ENCODE results near the gene ZFY.
"Not testable (repeated sequence)": the region's sequence is repeated elsewhere in the genome, so short reads cannot be mapped to it uniquely, and the experiment has no call there.

The ZFY gene

DNA sequence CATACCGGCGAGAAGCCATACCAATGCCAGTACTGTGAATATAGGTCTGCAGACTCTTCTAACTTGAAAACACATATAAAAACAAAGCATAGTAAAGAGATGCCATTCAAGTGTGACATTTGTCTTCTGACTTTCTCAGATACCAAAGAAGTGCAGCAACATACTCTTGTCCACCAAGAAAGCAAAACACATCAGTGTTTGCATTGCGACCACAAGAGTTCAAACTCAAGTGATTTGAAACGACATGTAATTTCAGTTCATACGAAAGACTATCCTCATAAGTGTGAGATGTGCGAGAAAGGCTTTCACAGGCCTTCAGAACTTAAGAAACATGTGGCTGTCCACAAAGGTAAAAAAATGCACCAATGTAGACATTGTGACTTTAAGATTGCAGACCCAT, 44.1 kb downstream of the ZFY start:
- DNase-seq, result no peak

DNA sequence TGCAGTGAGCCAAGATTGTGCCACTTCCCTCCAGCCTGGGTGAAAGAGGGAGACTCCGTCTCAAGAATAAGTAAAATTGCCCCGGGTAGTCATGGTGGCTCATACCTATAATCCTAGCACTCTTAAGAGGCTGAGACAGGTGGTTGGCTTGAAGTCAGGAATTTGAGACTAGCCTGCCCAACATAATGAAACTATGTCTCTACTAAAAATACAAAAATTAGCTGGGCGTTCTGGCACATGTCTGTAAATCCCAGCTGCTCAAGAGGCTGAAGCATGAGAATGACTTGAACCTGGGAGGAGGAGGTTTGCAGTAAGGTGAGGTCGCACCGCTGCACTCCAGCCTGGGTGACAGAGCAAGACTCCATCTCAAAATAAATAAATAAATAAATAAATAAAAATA, 49.3 kb downstream of the ZFY start:
- no peak for DNase-seq

DNA sequence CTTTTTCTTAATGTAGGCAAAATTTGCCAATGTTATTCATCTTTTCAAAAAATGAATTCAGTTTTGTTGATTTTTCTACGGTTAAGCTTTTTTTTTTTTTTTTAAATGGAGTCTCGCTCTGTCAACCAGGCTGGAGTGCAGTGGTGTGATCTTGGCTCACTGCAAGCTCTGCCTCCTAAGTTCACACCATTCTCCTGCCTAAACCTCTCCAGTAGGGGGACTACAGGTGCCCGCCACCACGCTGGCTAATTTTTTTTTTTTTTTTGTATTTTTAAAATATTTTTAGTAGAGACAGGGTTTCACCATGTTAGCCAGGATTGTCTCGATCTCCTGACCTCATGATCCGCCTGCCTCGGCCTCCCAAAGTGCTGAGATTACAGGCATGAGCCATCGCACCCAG, 52.0 kb downstream of the ZFY start:
- DNase-seq, result not testable (repeated sequence)

DNA sequence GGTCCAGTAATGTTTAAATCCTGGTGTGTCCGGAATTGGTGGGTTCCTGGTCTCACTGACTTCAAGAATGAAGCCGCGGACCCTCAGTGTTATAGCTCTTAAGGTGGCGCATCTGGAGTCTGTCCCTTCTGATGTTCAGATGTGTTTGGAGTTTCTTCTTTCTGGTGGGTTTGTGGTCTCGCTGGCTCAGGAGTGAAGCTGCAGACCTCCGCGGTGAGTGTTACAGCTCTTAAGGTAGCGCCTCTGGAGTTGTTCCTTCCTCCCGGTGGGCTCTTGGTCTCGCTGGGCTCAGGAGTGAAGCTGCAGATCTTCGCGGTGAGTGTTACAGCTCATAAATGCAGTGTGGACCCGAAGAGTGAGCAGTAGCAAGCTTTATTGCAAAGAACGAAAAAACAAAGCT, 62.2 kb downstream of the ZFY start:
- DNase-seq, result not testable (repeated sequence)

DNA sequence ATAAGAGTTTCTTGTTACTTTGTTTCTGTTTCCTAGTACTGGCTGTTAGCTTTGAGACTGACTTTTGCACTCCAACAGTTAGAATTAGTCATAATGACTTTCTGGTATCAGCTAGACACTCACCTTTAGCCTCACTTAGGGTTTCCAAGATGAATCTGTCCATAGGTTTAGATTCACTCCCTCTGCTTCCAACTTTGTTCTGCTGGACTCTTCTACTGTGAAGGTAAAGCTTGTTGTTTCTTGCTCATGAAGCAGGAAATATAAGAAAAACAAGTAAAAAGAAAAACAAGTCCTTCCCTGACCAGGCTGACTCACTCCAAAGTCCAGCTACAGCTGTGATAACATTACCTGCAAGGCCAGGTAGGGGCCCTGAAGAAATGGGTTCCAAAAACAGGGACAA, 67.0 kb downstream of the ZFY start:
- no peak for DNase-seq

DNA sequence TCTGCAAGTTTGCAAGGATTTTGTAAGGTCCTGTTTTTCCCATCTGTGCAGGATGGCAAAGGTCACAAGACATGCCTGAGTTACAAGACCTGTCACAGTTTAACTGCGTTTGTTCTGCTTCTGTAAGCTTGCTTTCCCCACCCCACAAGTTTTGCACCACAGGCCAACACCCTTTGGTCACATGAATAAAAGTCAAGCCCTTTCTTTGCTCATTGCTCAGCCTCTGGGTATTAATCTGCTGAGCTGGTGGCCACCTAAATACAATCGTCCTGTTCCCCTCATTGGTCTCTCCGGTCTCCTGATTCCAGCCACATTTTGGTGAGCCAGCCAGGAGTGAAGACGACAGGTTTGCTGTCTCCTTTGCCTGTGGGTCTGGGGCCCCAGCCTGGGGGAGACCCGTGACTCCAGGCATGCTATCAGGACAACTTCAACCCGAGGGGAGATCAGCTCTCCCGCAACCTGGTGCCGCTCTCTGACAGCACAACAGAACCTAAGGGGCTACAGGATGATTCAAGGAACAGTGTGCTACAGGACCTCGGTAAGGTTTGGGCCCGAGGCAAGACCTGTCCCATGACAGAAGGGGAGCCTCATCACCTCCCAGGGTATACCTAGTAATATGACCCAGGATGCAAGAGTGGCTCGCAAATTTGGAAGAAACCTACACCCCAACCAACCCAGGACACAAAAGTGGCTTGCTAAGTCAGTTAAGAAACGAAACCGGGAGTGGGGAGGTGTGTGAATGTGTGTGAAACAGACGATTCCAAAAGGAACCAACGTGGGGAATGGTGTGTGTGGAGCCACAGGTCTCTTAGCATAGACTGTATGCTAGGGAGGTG, 67.7 kb downstream of the ZFY start:
- DNase-seq, result no peak

DNA sequence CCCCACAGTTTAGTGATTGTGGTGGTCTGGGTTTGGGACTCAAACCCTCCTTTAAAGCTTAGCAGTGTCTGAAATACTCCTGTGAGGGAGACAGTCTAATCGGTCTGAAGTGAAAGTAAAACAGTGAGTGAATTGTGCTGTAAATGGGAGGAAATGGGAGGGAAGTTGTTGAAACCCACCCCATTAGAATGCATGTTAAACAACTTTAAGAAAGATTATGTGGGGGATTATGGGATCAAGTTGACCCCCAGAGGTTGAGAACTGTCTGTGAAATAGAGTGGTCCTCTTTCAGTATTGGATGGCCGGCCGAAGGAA, 68.3 kb downstream of the ZFY start:
- DNase-seq, result no peak

DNA sequence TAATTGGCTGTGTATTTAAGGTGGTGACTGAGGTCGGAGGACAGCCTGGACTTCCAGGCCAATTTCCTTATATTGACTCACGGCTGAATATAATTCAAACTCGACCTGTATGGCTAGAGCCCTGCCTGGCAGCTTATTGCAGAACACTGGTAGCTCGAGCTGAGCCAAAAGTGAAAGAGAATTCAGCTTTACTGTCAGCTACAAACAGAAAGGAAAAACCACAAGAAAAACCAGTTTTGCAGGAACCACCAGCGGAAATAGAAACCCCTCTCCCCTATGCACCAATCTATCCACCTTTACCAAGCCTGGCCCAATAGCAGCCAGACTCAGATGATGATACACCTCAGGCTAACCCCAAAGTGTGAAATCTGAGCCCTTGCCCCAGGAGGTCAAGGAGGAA, 68.7 kb downstream of the ZFY start:
- DNase-seq, result no peak

DNA sequence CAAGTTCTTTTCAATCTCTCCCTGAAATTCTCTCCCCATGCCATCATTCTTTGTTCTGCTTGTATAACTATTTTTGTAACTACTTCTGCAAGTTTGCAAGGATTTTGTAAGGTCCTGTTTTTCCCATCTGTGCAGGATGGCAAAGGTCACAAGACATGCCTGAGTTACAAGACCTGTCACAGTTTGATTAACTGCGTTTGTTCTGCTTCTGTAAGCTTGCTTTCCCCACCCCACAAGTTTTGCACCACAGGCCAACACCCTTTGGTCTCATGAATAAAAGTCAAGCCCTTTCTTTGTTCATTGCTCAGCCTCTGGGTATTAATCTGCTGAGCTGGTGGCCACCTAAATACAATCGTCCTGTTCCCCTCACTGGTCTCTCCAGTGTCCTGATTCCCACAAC, 70.8 kb downstream of the ZFY start:
- not testable (repeated sequence) for DNase-seq

DNA sequence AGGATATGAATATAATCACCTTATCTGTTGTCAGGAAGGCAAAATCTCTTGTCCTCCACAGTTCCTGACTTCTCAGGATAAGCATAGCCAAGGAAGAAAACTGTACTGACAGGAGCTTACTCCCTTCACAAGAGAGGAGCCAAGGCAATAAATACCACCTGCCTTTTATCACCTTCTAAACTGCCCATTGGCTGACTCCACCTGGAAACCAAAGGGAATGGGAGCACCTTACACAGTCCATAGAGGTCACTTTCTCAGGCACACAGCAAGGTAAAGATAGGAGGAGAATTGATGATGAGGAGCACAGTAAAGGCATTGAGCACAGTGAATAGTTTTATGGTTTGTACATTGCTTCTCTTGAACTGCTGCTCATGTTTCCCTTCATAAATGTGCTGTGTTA, 72.8 kb downstream of the ZFY start:
- no peak for DNase-seq

DNA sequence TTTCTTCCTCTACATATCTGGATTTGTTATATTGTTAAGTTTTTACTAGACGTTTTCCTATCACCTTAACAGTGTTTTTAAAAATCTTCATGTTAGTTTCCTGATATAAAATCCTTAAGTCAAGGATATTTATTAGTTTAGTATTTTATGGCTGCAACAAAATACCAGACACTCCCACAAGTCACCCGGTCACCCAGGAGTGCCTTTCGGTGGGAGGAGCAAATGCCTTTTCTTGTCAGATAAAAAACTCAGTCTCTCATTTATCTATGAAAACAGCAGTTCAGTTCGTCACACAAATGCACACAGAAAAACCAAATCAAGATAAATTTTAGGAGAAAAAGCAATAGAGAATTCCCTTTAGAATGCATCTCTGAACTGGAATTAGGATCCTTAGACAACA, 77.0 kb downstream of the ZFY start:
- no peak for DNase-seq

DNA sequence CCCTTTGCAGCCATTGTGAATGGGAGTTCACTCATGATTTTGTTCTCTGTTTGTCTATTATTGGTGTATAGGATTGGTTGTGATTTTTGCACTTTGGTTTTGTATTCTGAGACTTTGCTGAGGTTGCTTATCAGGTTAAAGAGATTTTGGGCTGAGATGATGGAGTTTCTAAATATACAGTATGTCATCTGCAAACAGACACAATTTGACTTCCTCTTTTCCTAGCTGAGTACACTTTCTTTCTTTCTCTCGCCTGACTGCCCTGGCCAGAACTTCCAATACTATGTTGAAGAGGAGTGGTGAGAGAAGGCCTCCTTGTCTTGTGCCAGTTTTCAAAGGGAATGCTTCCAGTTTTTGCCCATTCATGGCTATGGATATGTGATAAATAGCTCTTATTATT, 81.4 kb downstream of the ZFY start:
- DNase-seq, result no peak

DNA sequence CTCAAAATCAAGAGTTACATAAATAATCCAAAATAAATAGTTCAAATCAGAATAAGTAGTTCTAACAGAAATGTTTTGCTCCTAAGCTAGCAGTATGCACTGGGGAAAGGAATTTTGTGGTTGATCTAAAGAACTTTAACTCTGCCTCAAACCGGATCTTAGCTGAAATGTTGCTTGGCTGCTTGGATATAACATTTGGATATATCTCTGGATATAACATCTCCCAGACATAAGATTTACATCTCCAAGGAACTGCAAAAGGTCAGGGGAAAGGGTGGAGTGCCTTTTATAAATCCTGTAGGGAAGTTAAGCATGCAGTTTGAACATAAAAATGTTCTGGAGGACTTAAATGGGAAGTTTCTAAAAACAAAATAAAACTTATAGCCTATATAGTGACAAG, 83.4 kb downstream of the ZFY start:
- no peak for DNase-seq

DNA sequence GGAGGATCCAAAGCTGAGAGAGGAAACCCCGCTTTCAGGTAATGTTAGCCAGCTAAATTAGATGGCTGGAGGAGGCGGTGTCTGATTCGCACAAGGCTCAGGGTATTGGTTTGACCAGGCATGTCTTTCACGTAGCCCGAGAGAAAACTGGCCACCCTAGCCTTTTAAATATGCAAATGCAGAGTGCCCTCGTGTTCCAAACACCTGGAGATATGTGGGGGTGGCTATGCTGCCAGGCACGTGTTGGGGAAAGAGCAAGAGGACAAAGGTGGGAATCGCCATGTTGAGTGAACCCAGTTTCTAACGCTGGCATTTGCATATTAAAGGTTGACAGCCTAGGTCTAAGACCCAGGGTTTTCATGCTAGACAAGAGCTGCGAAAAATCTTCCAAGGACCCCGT, 84.4 kb downstream of the ZFY start:
- no peak for DNase-seq

DNA sequence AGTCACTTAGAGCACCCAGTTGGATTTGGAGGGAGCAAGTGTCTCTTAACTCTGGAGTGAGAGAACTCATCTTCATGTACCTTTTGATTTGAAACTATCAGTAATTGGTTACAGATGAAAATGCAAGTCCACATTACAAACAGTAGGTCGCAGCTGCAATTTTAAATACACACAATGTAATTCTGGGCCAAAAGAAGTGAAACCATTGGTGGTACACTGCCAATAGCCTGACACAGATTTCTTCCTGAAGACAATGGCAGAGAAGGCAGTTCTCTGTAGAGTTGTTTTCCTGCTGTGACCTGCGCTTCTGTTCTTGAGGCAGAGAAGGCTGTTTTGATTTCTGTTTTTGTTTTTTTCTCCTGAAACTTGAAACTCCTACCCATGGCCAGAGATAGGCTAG, 86.0 kb downstream of the ZFY start:
- DNase-seq, result no peak

DNA sequence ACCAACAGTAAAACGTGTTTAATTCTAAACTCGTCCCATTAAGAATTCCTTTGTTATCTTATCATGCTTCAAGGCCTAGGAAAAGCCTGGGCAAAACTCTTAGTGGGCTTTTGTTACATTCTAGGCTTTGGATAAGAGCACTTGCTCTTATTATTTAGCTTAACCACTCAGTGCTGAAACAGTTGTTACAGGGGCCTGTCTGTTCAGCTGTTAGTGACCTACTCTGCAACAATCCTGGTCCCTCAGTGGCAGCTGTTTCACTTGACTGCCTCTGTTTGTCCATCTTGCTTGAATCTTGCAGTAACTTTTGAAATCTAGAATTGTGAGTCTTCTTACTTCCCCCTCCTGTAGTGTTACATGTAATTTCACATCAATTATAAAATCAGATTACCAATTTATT, 88.4 kb downstream of the ZFY start:
- DNase-seq, result no peak

DNA sequence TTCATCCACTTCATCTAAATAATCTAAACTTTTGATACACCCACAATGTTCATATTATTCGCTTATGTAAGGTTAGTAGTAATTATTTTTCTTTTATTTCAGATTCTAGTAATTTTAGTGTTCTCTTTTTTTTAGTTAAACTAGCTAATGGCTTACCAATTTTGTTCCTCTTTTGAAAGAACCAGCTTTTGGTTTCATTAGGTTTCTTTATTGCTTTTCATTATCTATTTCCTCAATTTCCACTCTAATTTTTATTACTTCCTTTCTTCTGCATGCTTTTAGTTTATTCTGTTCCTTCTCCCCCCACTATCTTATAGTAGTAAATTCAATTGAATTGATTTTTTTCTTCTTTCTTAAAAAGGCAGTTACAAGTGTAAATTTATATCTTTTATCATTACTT, 90.2 kb downstream of the ZFY start:
- no peak for DNase-seq
